Neural cell (in vitro differentiated cells): ENCODE results near the gene RASL11A. TPM values are rescaled to one million over a fixed set of nuclear protein-coding genes. Genes with fewer than 3 reads are reported as not detected.
A peak's percentile ranks its signal among the peaks of the same experiment; 100 is the strongest.

Source experiments
- H2AFZ ChIP-seq: fragments of 200-600, 300-800 bp; sonication (generic), shearing (Covaris generic); 2 replicates; pipeline ENCODE4 v1.6.0; 2014; ENCODE audit warnings: low read depth, mild to moderate bottlenecking, antibody characterized with exemption, low read length, moderate library complexity
- H3F3A ChIP-seq: fragments of 200-600 bp; shearing (Covaris generic); 2 replicates; pipeline ENCODE4 v1.6.1; 2016; ENCODE audit warnings: mild to moderate bottlenecking, moderate library complexity, mixed read lengths, antibody characterized with exemption, low read length; ENCODE audit not compliant: insufficient read depth, poor library complexity, severe bottlenecking
- H3K27ac ChIP-seq: fragments of 200-600, 300-800 bp; sonication (generic), shearing (Covaris generic); 2 replicates; pipeline ENCODE4 v1.5.1; 2014; ENCODE audit warnings: mild to moderate bottlenecking, low read length, moderate library complexity
- H3K27me3 ChIP-seq: fragments of 300-800, 200-600 bp; sonication (generic), shearing (Covaris generic); 2 replicates; pipeline ENCODE4 v1.6.0; 2014; ENCODE audit warnings: mild to moderate bottlenecking, low read depth, low read length, moderate library complexity; ENCODE audit not compliant: insufficient read depth
- H3K36me3 ChIP-seq: fragments of 300-800, 200-600 bp; sonication (generic), shearing (Covaris generic); 2 replicates; pipeline ENCODE4 v1.5.1; 2014; ENCODE audit warnings: mild to moderate bottlenecking, antibody characterized with exemption, low read length, moderate library complexity; ENCODE audit not compliant: insufficient read depth
- H3K4me2 ChIP-seq: fragments of 300-800, 200-600 bp; sonication (generic), shearing (Covaris generic); 2 replicates; pipeline ENCODE4 v1.6.0; 2014; ENCODE audit warnings: mild to moderate bottlenecking, low read length
- H3K4me3 ChIP-seq: fragments of 300-800, 200-600 bp; sonication (generic), shearing (Covaris generic); 2 replicates; pipeline ENCODE4 v1.5.1; 2014; ENCODE audit warnings: mild to moderate bottlenecking, low read length, moderate library complexity
- H3K79me2 ChIP-seq: fragments of 200-600 bp; shearing (Covaris generic); replicated peaks from 2 replicates; pipeline ENCODE4 v1.6.0; 2014; ENCODE audit warnings: mild to moderate bottlenecking, low read length, moderate library complexity; ENCODE audit not compliant: insufficient read depth
- H3K9ac ChIP-seq: fragments of 300-800, 200-600 bp; sonication (generic), shearing (Covaris generic); 2 replicates; pipeline ENCODE4 v1.6.1; 2016; ENCODE audit warnings: mild to moderate bottlenecking, low read length, mixed read lengths
- H3K9me2 ChIP-seq: fragments of 200-600 bp; shearing (Covaris generic); 2 replicates; pipeline ENCODE4 v1.6.1; 2016; ENCODE audit warnings: mild to moderate bottlenecking, low read length, mixed read lengths; ENCODE audit not compliant: insufficient read depth
- H3K9me3 ChIP-seq: fragments of 200-600, 300-800 bp; sonication (generic), shearing (Covaris generic); 2 replicates; pipeline ENCODE4 v1.6.1; 2016; ENCODE audit warnings: mild to moderate bottlenecking, mixed run types, low read length, moderate library complexity, mixed read lengths
- H4K20me1 ChIP-seq: fragments of 200-600 bp; shearing (Covaris generic); 2 replicates; pipeline ENCODE4 v1.6.1; 2016; ENCODE audit warnings: mild to moderate bottlenecking, mixed run types; ENCODE audit not compliant: insufficient read depth
- CTCF ChIP-seq: fragments of 450-650 bp; IDR thresholded peaks from 2 replicates; pipeline ENCODE4 v1.5.1; 2014; ENCODE audit warnings: antibody characterized with exemption, mild to moderate bottlenecking, moderate library complexity; ENCODE audit not compliant: poor library complexity, severe bottlenecking
- EP300 ChIP-seq: fragments of 450-650 bp; conservative IDR thresholded peaks from 2 replicates; pipeline ENCODE4 v1.6.1; 2014; ENCODE audit warnings: antibody characterized with exemption, mild to moderate bottlenecking, moderate library complexity; ENCODE audit not compliant: poor library complexity, severe bottlenecking
- EZH2 ChIP-seq: fragments of 200-600, 300-800 bp; shearing (Covaris generic), sonication (generic); IDR thresholded peaks from 2 replicates; pipeline ENCODE4 v1.6.1; 2014; ENCODE audit warnings: antibody characterized with exemption, low read length, borderline replicate concordance, mild to moderate bottlenecking; ENCODE audit not compliant: insufficient read depth, poor library complexity, severe bottlenecking
- MXI1 ChIP-seq: fragments of 450-650 bp; conservative IDR thresholded peaks from 2 replicates; pipeline ENCODE4 v1.6.1; 2014; ENCODE audit warnings: antibody characterized with exemption, mild to moderate bottlenecking; ENCODE audit not compliant: poor library complexity, severe bottlenecking
- POLR2AphosphoS5 ChIP-seq: IDR thresholded peaks from 2 replicates; pipeline ENCODE4 v1.6.1; 2012
- RAD21 ChIP-seq: fragments of 450-650 bp; conservative IDR thresholded peaks from 2 replicates; pipeline ENCODE4 v1.6.1; 2014; ENCODE audit warnings: antibody characterized with exemption, mild to moderate bottlenecking, moderate library complexity
- REST ChIP-seq: IDR thresholded peaks from 2 replicates; pipeline ENCODE4 v1.6.1; 2012; ENCODE audit warnings: borderline replicate concordance
- SMC3 ChIP-seq: fragments of 450-650 bp; conservative IDR thresholded peaks from 2 replicates; pipeline ENCODE4 v1.6.1; 2014; ENCODE audit warnings: antibody characterized with exemption, mild to moderate bottlenecking, moderate library complexity; ENCODE audit not compliant: poor library complexity
- TAF1 ChIP-seq: IDR thresholded peaks from 2 replicates; pipeline ENCODE4 v1.6.1; 2012; ENCODE audit warnings: low read depth
- polyA plus RNA-seq: library from polyadenylated mRNA; depleted of rRNA; stranded (reverse); fragments of >200 nt; gene quantifications from 2 replicates; pipeline ENCODE4 v1.2.3, GENCODE V29; 2014

Gene RASL11A
- polyA plus RNA-seq, 1 donor from 2014 or later = 1.7 TPM

GRCh38 chr13:27269114-27269665, 1.4 kb upstream of the RASL11A start:
- no peaks in the 10 kb centered on the region for H3K9me3 ChIP-seq
- no peak overlapping the region for H3K4me2 ChIP-seq
- TF ChIP-seq EZH2 (no peak), REST (no peak), EP300 (no peak), RAD21 (no peak), SMC3 (no peak), MXI1 (no peak), POLR2AphosphoS5 (no peak), TAF1 (no peak), CTCF (no peak)
- no peaks in the 10 kb centered on the region for H3F3A ChIP-seq
- no peaks in the 10 kb centered on the region for H3K9me2 ChIP-seq
- no peak overlapping the region for H2AFZ ChIP-seq
- no peaks in the 10 kb centered on the region for H3K79me2 ChIP-seq
- no peak overlapping the region for H3K4me3 ChIP-seq
- no peak overlapping the region for H3K9ac ChIP-seq
- no peaks in the 10 kb centered on the region for H4K20me1 ChIP-seq
- no peaks in the 10 kb centered on the region for H3K36me3 ChIP-seq
- H3K27ac ChIP-seq = no peak overlapping the region
- H3K27me3 ChIP-seq = no peaks in the 10 kb centered on the region

- Histone ChIP-seq H3K4me3 (peak overlapping the region; percentile 98), H2AFZ (no peak overlapping the region), H3K79me2 (no peaks in the 10 kb centered on the region), H3K36me3 (no peaks in the 10 kb centered on the region), H3K27me3 (no peaks in the 10 kb centered on the region), H3K9ac (no peak overlapping the region), H3K27ac (no peak overlapping the region), H3F3A (no peaks in the 10 kb centered on the region), H3K4me2 (no peak overlapping the region), H4K20me1 (no peaks in the 10 kb centered on the region), H3K9me2 (no peaks in the 10 kb centered on the region), H3K9me3 (no peaks in the 10 kb centered on the region)
- no peak for TF ChIP-seq SMC3
- no peak for TF ChIP-seq RAD21
- no peak for TF ChIP-seq POLR2AphosphoS5
- no peak for TF ChIP-seq EP300
- TF ChIP-seq CTCF = no peak
- TF ChIP-seq MXI1 = no peak
- no peak for TF ChIP-seq REST
- no peak for TF ChIP-seq EZH2
- TF ChIP-seq TAF1 = no peak
These were observed 1.0 kb downstream of the RASL11A start for GRCh38 chr13:27271570-27272096.
